Left kidney (tissue), 2 donors: ENCODE results near the gene POLA2. TPM values are rescaled to one million over a fixed set of nuclear protein-coding genes. Genes with fewer than 3 reads are reported as not detected.

Experiments used
- DNase-seq: peaks from one replicate; pipeline ENCODE4 v3.0.0-alpha.2; 2013
- polyA plus RNA-seq: library from polyadenylated mRNA; unstranded; fragments of 120-200 nt; gene quantifications from one replicate; pipeline ENCODE4 v1.2.1, GENCODE V29; 2013; ENCODE audit not compliant: insufficient read length

Gene POLA2
- polyA plus RNA-seq, 1 donor = 35.0 TPM

DNA sequence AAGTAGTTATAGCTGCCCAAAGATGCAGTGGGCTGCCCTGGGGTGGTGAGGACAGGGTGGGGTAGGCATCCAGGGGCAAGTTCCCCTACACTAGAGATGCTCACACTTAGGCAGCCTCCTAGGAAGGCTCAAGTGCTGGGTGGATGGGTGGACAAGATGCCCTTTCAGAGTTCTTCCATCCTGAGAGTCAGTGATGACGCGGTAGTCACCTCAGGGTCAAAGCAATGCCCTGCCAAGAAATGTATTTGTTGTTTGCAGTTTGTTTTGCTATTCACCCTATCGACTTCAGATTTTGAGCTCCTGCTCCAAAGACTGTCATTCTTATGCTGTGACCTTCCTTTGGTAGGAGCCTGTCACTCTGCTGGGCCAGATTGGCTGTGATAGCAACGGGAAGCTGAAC is 18.9 kb downstream of the POLA2 start:
- no peak for DNase-seq

DNA sequence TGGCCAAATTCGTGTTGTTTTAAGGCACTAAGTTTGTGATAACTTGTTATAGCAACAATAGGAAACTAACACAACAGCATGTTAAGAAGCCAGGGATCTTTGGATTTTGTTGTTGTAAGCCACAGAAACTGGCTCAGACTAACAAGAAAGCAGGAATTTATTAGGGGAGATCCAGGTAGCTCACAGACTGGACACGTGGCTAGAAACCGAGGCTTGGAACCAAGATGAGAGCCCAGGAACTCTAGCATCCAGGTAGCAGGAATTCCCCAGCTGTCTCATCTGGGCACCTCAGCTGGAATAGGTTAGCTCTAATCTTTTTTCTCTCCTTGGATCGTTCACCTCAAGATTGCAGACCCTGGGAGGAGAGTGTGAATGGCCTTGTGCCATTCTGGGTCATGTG is 24.9 kb downstream of the POLA2 start:
- DNase-seq = no peak

DNA sequence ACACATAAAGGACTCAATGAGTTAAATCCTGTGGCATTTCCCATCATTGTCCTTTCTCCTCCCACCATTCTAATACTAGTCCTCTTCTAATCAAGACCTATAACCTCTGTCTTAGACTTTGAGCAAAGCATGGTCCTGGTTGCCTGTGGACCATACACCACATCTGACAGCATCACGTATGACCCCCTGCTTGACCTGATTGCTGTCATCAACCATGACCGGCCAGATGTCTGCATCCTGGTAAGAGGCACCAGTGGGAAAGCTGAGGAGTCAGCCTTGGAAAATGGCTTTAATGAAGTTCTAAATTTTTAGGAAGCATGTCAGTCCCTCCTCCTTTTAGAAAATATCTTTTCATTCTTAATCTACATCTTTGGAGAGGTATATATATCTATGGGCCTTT is 25.8 kb downstream of the POLA2 start:
- DNase-seq = no peak

DNA sequence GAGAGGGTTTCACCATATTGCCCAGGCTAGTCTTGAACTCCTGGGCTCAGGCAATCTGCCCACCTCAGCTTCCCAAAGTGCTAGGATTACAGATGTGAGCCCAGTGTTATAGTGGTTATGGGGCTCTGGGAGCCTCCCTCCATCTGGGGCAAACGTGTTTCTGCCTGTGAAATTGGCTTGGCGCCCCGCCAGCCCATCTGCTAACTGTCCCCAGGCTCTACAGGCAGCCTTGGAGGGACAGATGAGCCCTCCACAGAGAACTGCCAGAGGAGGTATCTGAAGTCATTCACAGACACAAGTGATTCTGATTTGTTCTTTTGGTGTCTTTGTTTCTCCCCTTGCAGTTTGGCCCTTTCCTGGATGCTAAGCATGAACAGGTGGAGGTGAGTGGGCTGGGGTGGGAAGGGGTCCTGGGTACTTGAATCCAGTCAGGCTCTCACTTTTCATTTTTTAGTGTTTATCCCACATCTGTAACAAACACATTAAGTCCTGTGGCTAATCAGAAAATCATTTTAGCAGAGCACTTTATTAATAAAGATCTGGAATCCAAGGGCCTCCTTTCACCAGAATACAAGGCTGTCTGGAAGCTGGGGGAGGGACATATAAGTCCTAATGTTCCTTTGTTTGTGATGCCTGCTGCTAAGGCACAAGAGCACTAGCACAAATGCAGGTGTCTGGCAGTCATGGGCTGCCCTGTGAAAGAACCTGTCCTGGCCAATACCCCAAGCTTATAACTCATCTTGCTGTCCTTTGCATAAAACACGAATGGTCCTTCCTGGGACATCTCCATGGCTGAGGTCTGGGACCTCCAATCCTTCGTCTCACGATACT is 27.2 kb downstream of the POLA2 start:
- no peak for DNase-seq

DNA sequence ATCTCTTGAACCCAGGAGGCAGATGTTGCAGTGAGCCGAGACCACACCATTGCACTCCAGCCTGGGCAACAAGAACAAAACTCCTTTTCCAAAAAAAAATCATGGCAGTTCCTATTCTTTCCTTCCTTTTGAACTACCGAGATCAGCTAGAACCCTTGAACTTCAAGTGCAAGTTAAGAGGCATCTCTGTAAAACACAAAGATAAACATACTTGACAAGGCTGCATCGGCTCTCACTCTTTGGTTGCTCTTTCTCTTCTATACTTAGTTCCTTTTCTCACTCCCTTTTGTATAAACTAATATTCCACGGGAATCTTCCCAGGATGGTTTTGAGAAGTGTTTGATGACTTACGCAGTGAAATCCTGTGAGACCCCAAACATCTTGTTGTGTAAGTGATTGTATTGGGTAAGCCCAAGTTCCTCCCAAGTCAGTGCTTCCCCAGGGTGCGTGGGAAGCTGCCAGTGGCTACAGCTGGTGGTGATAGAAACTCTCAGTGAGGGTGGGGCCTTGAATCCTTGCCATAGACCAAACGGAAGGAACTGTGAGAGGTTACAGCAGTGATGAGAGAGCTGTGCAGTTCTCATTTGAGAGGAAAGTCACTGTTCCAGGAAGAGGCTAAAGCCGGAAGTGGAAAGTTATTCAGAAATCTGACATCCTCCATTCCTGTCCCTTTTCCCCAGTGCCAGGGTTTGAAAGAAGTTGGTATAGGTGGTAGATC is 28.8 kb downstream of the POLA2 start:
- DNase-seq = no peak

DNA sequence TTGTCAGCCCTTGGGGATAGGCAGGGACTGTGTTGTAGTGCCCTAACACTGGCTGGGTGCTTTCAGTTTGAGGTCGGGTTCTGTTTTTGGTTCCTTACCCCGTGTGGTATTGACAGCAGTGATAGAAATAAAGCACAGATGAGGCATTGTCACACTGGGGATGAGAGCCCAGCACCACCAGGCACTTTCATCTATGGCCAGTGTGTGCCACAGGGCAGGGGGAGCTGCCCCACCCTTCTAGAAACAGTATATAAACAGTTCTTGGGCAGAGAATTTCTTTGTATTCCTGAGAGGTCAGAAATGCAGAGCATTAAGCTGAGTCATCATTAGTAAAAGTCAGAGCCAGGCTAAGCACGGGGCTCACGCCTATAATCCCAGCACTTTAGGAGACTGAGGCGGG is 29.9 kb downstream of the POLA2 start:
- no peak for DNase-seq

DNA sequence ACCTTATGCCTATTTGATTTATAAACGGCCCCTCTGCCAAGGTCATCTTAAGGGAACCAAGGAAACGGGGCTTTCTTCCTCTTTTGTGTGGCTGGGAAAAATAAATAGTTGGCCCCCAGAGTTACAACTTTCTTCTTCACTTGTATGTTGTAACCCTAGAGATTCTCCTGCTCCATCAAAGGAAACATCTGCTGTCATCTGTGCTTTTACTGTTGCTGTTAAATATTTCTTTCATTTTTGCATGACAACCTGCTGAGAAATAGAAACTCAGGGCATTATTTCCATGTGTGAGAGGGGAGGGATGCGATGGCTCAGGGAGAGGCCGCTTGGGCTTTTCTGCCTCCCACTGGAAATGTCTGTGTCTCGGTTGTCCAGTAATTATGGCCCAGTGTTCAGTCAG is 31.1 kb downstream of the POLA2 start:
- DNase-seq = no peak

DNA sequence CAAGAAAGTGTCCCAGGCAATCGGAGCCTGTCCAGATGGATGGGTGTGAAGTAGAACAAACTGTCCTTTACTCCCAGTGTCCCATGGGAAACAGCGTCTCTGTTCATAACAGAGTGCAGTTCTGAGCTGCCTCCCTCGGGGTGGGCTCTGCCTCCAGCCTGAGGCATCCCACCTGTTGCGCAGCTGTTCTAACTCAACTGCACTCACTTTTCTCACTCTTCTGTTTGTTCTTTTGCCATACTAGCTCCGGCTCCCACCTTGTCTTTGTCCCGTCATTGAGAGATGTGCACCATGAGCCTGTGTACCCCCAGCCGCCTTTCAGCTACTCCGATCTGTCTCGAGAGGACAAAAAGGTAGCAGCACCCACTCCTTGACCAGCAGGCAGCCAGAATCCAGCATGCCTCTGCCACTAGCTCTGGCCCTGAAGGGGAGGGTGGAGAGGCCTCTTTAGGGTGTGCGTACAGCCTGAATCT is 32.2 kb downstream of the POLA2 start:
- DNase-seq = no peak

DNA sequence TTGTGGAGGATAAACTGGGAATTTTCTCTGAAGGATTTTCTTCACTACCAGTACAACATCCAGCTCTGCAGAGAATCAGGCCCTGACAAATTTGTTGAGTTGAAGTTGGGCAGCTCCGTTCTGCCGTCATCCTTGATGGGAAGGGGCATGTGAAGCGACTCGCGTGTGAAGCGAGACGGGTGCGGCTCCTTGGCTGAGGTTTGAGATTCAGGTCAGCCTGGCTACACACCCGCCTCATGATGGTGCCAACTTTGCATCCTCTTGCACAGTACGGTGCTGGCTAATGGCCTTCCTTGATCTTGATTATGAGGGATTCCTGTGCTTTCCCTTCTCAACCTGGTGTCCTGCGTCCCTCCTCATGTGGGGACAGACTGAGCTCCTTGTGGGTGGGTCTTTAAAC is 33.2 kb downstream of the POLA2 start:
- DNase-seq = no peak

DNA sequence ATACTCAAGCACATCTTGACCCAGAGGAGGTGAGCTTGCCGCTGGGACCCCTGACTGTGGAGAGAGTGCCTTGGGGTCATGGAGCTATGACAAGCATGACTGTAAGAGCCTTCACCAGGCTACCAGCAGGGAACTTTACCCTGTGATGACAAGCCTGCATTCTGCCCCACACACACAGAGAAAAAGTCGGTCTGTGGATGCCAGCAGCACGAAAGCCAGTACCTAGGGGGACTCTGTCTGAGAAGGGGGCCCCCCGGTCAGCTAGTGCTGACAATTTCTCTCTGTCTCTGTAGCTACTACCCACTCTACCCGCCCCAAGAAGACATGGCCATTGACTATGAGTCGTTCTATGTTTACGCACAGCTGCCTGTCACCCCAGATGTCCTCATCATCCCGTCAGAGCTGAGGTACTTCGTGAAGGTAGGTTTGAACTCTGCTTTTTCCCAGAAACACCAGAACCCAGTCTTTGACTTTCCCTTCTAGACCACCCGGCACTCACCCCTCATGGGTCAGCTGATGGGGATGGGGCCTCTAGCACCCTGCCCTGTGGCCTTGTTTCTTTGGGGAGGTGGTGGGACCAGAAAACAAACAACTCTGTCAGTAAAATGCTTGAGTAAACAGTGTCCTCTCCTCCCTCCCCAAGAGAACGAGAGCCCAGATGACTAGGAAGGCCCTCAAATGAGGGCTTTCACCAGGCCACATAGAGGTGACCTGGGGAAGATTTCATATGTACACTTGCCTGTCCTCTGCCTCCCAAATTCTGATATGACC is 34.0 kb downstream of the POLA2 start:
- no peak for DNase-seq

DNA sequence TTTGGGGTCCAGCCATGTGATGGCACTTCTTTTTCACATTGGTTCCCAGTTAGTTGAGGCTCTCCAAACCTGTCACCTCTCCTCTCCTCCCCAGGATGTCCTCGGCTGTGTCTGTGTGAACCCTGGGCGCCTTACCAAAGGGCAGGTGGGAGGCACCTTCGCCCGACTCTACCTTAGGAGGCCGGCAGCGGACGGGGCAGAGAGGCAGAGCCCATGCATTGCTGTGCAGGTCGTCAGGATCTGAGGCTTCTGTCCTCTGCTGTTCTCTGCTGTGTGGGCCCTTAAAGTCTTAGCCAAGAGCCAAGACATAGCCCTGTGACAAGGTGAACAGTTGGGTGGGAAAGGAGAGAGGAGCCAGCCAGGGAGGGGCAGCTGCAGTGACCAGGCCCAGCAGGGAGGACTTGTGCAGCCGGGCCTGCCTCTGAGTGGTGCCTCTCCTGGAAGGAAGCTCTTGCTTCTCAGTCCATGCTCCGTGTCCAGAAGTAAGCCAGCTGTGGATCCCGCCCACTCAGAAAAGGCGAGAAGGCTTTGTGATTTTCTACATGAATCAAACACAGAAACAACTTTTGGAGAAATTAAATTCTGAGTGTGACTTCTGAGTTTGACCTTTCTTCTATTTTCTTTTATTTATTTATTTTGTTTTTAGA is 35.4 kb downstream of the POLA2 start:
- no peak for DNase-seq

DNA sequence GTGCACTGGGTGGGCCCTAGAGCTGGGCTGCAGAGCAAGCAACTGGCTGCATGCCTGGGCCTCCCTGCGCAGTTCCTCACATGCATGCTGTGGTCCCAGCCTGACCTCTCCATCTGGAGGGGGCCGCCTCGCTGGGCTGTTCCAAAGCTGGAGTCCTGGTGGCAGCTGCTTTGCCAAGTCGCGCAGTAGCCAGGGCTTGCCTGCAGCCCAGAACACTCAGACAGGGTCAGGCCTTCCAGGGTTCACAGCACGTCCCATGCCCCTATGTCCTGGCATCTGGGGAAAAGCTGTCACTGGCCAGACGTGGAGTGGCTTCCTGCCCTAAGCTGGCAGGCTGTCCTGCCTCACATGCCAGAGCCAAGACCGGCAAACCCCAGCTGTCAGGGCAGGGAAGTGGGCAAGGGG is 36.4 kb downstream of the POLA2 start:
- DNase-seq = no peak

DNA sequence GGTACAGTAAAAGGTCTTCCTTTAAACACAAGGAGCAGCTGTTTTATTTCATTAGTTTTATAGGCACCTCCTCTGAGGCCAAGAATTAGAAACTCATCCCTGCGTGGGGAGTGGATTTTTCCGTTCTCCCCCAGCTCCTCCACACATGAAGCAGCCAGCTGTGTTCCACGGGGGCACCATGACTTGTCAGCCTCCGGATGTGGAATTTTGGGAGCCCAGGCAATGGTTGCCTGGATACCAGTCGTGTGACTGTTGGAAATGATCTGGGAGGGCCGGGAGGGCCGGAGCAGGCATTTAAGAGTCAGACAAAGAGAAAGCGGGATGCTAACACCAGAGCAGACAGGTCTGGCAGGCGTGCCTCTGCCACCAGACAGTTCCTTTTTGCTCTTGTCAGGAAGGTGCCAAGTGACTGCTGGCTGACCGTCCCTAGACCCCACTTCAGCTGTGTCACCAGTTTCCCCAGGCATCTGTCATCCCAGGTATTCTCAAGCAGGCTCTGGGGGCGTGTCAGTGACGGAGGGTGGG is 37.0 kb downstream of the POLA2 start:
- DNase-seq = peak; percentile 73

DNA sequence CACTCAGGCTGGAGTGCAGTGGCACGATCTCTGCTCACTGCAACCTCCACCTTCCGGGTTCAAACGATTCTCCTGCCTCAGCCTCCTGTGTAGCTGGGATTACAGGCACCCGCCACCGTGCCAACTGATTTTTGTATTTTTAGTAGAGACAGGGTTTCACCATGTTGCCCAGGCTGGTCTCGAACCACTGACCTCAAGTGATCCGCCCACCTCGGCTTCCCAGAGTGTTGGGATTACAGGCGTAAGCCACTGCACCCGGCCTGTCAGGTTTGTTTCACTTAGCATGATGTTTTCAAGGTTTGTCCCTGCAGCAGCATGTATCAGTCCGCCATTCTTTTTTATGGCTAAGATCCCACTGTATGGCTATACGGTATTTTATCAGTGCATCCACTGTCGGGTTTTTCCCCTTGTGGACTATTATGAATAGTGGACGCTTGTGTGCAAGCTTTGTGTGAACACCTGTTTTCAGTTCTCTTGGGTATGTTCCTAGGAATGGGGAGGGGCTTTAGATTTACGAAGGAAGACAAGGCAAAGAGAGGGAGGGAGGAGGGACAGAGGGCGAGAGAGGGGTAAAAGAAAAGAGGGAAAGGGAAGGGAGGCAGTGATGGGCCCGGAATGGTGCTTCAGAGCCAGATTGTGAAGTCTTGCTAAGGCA is 39.0 kb downstream of the POLA2 start:
- no peak for DNase-seq

DNA sequence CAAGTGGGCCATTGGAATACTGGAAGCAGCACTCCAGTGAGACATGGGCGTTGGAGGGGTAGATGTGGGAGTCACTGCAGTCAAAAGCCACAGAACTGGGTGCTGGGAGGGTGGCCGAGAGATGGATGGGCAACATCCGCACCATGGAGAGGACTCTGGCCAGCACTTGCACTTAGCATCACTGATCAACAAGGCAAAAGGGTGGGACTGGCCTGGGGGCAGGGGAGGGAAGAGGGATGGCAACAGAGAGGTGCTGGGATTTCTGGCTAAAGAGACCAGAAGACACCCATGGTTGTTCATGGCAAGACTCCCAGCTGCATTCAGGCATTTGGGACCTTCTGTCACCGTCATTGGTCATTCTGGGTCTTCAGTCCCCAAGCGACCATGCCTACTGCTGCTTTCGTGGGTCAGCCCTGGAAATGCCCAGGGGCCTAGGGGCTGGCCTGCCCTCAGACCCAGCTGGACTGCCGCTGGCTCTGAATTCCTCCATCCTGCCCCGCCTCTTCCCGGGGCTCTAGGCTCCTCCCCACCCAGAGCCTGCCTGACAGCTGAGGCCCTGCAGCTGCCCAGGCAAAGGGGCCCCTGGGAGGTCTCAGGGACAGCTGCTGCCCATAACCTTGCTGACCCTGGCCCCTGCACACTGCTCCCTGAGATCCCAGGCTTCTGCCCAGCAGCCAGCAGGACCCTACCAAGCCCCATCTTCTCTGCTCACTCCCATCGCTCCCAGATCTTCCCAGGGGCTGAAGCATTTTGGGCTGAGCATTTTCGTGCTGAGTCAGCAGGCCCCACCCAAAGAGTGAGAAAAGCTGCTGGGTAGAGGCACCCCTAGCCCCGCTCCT is 39.9 kb downstream of the POLA2 start:
- DNase-seq = no peak

DNA sequence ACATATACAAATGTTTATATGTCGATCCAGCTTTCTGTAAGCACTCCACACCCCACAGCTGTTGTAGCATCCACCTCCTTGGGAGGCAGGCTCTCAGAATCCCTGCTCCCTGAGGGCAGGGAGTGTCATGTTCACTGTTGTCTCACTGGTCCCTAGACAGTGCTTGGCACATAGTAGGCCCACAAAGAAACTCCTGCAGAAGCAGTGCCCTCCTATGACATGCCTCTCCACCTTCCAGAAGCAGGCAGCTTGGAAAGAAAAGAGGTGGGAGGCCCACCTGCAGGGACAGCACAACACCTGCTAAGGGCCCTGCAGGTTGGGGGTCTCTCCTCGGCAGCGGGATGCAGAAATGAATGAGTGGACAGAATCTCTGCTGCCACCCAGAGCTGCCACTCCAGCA is 41.8 kb downstream of the POLA2 start:
- no peak for DNase-seq

DNA sequence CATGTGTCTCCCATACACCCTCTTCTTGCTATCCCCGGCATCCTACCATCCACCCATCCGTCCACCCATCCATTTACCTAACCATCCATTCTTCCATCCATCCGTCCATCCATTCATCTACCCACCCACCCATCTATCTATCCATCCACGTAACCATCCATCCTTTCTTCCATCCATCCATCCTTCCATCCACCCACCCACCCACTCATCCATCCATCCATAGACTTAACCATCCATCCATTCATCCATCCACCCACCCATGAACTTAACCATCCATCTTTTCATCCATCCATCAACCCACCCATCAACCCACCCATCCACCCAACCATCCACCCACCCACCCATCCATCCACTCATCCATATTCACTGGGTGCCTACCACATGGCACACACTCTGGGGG is 42.3 kb downstream of the POLA2 start:
- DNase-seq = no peak

DNA sequence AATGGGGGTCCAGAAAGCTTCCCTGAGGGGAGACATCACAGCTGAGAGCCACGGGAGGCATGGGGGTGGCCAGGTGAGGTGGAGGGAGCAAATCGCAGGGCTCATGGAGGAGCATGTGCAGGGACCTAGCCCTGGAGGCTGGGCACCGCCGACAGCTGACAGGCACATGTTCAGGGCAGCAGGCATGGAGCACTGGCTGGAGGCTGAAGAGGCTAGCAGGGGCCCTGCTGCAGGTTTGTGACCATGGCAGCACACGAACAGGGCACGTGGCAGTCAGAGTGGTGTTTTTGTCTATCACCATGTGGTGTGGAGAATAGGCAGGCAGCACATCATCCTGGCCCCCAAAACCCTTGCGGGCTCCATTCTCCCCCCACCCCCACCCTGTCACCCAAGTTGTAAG is 42.9 kb downstream of the POLA2 start:
- no peak for DNase-seq

DNA sequence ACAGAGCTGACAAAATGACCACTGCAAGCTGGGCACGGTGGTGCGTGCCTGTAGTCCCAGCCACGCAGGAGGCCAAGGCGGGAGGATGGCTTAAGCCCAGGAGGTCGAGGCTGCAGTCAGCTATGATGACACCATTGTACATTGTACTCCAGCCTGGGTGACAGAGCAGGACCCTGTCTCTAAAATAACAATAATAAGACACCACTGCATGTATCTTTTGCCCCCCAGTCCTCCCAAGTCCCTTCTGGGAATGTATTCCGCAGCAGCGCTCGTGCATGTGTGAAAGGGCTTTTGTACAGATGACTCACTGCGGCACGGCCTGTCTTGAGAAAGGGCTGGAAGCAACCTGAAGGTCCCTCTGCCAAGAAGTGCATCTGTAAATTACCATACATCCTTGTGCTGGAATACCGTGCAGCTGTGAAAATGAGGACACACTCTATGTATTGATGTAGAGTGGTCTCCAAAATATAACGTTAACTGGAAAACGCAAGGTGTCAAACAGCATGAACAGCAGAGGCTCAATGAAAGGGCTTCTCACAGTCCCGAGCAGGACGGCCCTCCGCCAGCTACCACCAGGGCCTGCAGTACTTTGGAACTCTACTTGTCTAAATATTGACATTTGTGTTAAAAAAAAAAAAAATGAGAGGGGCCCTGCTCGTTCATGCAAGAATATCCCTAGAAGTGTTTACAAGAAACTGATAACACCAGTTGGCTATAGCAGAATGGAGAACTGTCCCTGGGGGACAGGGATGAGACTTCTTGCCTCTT is 43.9 kb downstream of the POLA2 start:
- DNase-seq = no peak
